ENCODE results near the gene DTD1.

DTD1 gene, protein sequence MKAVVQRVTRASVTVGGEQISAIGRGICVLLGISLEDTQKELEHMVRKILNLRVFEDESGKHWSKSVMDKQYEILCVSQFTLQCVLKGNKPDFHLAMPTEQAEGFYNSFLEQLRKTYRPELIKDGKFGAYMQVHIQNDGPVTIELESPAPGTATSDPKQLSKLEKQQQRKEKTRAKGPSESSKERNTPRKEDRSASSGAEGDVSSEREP
- total RNA-seq = 13.3 reads per million in 2 donors

DNA sequence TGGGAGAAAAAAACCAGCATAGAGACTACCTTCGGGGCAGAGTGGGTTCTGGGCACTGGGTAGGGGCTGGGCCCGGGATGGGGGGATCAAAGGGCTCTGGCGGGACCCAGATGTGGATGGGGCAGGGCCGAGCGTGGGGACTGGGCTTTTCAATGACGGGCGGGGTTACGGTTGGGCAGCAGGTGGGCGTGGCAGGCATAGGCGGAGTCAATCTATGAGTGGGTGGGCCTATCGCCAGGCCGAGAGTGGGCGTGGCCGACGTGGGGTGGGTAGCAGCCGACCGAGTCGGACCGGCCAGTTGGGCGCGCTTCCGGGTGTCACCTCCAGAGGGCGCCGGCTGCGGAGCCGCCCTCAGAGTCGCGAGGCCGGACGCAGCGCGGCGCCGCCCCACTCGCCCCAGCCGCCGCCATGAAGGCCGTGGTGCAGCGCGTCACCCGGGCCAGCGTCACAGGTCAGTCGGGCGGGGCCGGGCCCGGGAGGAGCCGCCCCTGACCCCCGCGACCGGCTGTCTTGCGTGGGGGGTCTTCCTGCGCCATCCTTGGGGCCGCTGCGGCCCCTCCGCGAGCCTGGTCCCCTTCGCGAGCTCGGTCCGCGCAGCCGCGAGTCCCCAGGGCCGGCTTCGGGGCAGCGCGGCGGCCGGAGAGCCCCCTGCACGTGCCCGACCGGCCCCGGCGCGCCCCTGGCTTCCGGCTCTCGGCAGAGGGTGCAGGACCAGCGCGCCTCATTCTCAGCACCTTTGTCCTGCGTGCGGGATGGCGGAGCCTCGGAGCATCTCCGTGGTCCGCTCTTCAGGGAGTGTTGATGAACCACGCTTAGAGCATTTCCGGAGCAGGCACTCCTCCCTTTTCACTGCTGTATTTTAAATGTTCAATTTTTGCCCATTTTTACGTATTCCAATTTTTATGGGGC lies at the start of gene DTD1:
TSS of gene DTD1 (plus strand) at position 390 of the 909 bp plus-strand sequence. CDS start at position 409, 19 bp downstream.
- DNase-seq = peak; percentile 68

DNA sequence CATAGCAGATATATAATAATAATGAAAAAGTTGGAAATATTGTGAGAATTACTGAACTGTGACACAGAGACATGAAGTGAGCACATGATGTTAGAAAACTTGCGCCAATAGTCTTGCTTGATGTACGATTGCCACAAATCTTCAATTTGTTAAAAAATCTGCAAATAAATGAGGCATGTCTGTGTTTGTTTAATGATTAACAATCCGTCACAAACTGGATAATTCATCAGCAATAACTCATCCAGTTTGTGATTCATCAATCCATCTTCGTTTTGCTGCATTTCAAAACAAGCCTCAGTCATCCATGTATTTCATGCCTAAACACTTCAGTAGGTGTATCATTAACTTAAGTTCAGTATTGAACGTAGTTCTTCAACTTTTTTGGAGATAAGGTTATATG lies 46.1 kb upstream of the DTD1 start:
- DNase-seq = no peak

DNA sequence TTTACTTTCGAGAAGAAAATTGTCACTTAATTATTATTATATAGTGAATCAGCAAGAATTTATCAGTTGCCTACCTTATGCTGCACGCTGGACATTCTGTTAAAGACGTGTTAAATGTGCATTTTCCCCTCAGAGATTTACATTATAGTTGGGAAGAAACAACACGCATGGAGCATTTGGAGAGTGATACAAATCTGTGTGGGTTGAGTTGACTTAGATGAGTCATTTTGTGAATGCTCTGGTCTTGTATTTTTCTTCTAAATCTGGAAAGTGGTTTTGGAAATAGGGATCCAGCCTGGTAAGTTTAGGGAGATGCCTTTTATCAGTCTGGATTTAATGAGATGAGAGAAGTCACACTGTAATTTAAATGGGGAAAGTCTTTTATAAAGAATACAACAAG lies 44.6 kb upstream of the DTD1 start:
- DNase-seq = no peak

DNA sequence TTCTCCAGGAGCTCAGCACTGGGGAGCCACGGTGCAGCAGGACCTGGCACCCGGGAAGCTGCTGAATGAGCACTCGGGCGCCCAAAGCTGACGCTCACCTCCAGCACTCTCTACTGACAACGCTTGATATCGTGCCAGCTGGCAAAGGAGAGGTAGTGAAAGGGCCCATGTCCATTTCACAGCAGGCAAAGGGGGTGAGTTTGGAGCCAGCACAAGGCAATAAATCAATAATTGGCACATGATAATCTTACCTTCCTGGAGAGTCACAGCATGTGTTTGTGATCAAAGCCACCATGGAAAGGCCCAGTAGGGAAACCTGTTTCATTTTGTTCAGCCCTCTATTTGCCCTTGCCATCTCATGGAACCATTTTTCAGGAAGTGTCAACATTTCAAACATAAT lies 43.9 kb upstream of the DTD1 start:
- no peak for DNase-seq

DNA sequence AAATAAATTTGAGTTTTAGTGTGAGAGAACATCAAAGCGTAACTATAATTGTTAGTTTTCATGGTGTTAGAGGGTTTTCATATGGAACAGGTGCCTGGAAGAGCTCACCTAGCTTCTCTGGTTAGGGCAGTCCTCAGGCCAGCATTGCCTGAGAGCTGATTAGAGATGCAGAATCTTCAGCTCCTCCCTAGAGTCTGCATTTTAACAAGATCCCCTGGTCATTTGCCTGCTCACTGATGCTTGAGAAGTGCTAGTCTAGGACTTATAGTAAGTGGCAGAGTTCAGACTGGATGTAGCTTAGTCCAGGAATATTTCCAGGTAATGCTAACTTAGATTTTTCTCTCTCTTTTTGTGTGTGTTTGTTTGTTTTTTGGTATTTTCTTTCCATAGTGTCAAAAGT lies 42.3 kb upstream of the DTD1 start:
- DNase-seq = no peak

DNA sequence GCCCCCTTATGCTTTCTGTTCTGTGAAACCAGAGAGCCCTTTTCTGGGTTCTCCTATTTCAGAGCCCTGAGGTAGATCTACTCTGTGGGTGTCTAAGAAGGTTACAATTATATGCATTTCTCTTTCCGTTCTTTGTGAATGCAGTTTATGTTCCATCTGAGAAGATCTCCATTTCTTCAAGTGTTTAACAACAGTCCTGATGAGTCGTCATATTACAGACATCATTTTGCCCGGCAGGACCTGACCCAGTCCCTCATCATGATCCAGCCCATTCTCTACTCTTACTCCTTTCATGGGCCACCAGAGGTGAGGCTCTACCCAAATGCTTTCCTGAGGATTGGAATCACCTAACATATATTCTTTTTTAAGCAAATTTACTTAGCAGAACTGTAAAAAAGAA lies 39.4 kb upstream of the DTD1 start:
- DNase-seq = no peak

DNA sequence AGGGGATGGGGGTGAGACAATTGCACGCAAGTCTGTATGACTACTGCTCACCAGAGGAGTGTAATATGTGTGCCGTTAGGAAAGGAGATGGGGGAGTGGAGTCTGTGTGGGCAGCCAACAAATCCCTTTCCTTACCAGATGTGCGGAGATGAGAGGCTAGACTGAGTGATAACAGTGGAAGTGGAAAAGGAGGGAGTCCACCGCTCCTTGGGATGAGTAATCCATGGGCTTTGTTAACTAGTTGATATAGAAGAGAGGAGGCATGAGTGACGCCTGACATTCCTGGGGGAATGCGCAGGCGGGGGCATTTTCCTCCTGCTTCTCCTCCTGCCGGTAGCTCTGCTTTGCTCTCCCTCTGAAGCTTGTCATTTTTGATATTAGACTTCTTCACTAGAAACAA lies 34.1 kb upstream of the DTD1 start:
- DNase-seq = no peak

DNA sequence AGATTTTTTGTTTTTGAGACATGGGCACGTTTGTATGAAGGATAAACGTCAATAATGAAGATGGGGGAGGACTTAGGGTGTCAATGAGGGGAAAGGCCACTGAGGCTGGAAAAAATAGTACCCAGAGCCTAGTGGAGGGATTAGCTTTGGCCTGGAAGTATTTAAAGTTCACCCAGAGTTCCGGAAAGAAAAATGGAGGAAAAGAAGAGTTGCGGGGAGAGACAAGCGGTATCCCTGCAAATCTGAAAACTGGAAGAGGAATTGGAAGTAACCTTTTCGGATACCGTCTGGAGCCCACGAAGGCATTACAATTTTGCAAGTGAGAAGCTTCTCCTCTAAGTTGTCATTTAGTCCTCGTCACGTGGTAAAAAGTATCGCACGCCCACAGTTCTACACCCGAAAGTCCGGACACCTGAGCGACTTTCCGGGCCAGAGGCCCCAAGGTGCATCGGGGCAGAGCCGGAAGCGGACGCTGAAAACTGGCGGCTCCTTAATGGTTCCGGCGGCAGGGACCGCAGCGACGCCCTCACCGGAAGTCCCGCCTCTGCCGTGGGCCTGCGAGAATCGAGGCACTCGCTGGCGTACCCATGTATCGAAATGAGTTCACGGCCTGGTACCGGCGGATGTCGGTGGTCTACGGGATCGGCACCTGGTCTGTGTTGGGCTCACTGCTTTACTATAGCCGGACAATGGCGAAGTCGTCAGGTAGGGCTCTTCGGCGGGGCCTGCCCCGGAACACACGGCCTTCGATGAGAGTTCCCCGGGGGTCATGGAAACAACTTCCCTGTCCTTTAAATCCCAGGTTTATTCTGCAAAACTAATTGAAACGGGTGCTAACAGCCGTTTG lies 20.7 kb upstream of the DTD1 start, which contains the start of gene SMIM26:
TSS of gene SMIM26 (plus strand) at position 541 of the 847 bp plus-strand sequence. CDS start at position 588, 47 bp downstream.
- DNase-seq = peak; percentile 74

DNA sequence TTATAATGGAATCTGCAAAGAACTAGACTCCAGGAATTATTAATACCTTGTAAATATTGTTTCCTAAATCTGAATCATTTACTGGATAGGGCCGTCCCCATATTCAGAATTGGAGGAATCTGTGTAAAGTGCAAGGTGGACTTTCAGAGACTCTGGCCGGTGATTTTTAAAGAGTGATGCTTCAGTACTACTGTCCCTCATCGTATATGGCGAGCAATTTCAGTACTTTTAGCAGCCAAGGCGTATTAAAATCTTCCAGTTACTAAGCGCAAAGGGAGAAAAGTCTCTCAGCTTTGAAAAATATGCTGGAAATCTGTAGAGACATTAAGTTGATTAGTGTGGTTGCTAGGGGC lies 20.1 kb upstream of the DTD1 start:
- DNase-seq = no peak

DNA sequence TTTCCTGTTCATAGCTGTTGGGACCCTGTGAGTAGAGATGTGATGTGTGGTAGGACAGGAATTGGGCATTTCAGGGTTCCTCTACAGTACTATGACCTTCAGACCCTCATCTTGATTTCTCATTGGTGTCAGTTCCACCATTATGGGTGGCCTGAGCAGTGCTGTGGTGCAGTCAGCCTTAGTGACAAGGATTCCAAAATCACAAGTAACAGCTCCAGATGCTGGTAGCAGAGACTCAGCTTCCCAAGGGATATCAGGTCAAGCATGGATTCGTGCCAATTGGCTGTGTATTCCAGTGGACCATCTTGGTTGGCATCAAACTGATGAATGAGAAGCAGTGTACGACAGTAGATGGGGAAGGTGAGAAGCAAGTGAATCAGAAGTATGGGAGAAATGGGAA lies 16.8 kb upstream of the DTD1 start:
- DNase-seq = no peak

DNA sequence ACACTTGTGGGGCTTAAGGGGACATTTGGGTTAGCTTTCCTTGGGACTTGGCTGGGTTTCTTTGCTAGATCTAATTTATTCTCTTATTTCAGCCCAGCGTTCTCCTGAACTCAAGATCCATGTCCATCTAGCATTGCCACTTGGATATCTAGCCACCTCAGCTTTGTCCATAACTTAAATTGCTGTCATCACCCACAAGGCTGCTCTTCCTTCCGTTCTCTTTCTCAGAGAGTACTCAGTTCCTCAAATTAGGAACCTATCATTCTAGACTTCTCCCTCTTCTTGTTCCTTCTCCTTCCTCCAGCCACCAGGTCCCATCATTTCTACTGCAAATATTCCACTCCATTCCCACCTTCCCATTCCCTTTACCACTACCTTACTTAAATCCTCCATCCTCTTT lies 16.3 kb upstream of the DTD1 start:
- no peak for DNase-seq

DNA sequence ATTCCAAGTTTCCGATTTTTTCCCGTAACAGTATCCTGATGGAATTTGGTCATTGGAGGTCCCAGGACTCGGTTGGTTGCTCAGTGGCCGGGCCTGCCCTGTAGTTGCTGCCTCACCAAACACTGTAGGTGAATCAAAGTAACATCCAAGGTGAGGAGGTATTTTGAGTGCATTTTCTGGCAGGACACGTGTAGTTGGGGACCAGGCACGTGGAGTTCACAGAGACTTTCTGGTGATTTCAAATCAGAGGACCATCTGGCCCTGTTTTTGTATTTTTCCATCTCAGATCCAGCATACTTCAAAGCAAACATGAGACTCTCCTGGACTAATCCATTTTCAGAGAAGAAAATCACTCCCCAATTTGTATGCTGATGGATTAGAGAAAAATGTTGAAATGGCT lies 9.9 kb upstream of the DTD1 start:
- no peak for DNase-seq

DNA sequence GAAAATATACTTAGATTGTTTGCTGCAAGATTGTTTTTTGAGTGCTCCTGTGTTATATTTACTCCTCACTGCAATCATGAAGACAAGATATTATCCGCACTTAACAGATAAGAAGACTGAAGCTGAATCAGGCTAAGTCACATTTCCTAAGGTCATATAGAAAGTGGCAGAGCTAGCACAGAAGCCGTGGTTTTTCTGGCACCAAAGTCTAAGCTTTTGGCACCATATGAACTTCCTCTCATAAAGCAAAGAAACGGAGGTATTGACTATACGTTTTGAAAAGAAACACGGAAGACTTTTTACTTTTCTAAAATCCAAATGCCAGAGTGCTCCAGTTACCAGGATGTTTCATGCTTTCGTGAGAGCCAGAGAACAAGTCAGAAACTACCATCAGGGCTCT lies 9.3 kb upstream of the DTD1 start:
- DNase-seq = no peak

DNA sequence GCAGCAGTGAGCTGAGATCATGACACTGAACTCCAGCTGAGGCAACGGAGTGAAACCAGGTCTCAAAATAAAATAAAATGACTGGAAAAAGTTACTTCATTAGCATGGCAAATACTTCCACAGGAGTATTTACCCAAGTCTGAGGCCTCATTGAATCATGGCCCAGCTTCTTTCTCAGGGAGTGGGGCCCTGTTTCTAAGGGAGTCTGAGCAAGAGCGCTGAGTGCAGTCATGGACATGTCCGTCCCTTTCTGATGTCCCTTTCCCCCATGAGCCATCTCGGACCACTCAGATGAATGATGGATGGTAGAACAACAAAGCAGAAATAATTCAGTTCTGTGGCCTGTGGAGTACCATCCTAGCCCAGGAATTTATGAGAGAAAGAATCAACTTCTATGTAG lies 7.8 kb upstream of the DTD1 start:
- DNase-seq = no peak

DNA sequence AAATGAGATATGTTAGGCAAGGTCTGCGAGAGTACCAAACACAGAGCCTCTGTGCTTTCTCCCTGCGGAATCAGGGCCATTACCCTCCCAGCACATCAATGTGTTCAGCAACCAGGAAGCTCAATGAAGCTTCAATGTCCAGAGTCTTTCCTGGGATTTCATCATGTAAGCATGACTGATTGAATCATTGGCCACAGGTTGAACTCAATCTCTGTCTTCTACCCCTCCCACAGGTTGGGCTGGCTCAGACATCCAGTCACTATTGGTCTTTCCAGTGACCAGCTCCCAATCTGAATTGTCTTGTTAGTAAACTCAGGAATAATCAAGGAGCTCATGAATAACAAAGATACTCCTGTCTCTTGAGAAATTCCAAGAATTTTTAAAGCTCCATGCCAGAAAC lies 2.7 kb upstream of the DTD1 start:
- no peak for DNase-seq

DNA sequence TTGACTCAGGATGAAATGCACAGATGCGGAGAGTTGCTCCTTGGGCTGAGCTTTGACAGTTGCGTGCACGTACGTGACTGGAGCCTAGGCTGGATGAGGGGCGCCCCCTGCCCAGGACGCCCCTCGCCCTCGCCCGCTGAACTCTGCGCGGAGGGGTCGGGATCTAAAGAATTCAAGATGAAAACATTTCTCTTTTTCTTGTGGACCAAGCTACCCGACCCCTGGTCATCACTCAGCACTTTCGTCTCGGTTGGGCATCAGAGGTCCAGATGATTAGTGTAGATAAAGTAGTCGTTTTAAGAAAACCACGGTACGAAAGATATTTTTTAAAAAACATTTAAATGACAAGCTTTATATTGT lies 700 bp downstream of the DTD1 start:
- no peak for DNase-seq

DNA sequence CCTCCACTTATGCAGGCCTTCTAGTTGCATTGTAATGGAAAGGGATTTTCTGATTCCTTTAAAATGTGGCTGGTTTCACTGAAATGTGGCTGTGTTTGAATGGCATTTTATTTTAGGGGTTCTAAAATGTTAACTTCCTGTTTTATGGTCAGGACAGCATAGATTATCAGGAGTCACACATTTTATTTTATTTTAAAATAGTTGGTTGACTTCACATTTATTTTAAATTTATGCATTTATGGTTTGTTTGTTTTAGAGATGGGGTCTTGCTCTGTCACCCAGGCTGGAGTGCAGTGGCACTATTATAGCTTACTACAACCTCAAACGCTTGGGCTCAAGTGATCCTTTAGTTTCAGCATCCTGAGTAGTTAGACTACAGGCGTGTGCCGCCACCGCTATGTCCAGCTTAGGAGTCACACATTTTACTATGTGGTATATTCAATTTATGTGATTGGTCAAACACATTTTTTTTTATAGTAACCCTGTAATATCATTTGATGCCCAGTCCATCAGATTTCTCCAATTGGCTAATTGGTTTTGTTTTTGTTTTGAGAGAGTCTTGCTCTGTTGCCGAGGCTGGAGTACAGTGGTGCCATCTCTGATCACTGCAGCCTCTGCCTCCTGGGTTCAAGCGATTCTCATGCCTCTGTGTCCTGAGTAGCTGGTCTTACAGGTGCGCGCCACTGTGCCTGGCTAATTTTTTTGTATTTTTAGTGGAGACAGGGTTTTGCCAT lies 2.3 kb downstream of the DTD1 start:
- DNase-seq = no peak

DNA sequence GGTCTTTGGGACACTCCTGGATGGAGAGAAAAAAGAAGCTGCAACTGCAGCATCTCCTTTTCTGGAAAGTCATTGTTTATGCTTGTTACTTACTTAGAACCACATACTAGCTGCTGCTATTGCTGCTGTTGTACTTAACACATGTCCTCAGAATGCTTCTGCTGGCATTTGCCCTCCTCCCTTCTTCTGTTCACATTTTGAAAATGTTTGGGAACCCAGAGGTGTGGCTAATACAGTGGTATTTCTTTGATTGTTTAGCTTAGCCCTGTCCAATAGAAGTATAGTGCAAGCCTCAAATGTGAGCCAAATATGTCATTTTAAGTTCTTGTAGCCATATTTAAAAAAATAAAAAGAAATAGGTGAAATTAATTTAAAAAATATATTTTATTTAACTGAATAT lies 8.4 kb downstream of the DTD1 start:
- no peak for DNase-seq

DNA sequence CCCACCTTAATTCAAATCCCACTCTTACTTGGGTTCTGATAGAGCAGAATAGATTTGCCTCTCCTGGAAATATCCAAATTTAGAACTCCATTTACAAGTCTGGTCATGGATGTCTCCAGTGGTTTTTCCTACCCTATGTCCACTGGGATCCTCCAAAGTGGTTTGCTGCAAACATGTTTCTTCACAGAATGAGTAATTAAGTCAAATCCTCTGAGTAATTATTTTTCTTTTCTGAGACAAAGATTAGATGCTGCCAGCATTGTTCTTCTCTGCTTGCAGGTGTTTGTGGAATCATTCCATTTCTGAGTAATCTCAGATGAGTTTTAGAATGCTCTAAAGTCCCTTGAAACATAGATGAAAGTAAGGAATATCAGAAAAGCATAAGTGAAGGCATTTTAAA lies 21.9 kb downstream of the DTD1 start:
- DNase-seq = no peak

DNA sequence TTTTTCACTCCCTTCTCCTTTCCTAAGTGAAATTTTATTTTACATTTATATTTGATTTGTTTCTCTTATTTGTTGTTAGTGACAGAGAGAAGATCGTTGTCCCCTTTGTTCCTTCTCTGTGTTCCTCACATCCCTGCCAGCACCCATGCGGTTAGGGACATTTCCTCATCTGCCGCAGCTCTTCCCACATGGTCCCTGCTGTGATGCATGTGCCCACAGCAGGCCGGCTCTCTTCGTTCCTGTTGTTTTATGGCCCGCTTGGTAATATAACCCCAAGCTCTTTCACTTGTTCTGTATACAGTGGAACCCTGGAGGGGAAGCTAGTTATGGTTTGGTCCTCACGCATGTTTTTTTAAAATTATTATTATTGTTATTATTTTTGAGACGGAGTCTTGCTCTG lies 23.6 kb downstream of the DTD1 start:
- DNase-seq = no peak

DNA sequence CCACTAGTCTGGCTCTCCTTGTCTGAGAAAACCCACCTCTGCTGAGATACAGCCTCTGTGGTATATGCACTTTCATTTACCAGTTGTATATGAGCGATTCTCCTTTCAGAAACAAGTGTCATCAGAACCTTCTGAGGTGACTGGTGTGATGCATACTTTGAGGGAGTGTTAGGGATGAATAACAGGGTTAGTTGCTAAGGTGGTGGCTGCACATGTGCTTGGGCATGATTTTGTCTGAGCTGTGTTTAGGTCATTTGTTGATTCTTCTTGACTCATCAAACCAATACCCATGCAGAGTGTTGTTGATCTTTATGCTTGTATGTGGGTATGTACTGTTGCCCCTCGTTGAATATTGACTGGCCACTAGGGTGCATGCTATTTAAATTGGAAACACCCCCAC lies 25.7 kb downstream of the DTD1 start:
- DNase-seq = no peak

DNA sequence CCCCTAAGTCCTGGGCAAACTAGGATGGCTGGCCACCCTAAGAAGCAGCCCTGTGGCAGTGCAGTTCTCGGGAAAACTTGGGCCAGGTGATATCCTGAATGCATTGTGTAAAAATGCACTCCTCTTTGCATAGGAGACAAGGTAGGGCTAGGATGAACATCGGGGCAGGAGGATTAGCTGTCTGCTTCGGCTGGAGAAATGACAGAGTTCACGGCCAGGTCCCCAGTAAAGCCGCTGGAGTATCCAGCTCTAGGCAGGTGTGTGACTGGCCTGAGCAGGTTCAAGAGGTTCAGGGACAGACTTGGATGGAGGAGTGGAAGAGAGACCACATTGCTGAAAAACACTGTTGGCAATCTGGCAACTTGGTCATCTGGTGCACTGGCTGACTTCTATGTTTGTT lies 26.4 kb downstream of the DTD1 start:
- no peak for DNase-seq

Measured in activated gamma-delta T cell (primary cell).